HepG2 (cell line): ENCODE results near the gene TPD52L2. TPM values are rescaled to one million over a fixed set of nuclear protein-coding genes. Genes with fewer than 3 reads are reported as not detected.

Experiments
- ETV5 ChIP-seq: IDR thresholded peaks from 2 replicates; pipeline ENCODE4 v1.6.1; 2018; ENCODE audit warnings: missing biosample characterization, missing genetic modification reagents, inconsistent platforms, borderline replicate concordance
- FOXM1 ChIP-seq: sonication (generic); formaldehyde crosslinking; IDR thresholded peaks from 2 replicates; pipeline ENCODE4 v1.5.0; 2020; ENCODE audit warnings: missing genetic modification reagents
- PCBP1 ChIP-seq: fragments of 200-400 bp; formaldehyde crosslinking; IDR thresholded peaks from 2 replicates; pipeline ENCODE4 v1.6.1; 2017; ENCODE audit warnings: mild to moderate bottlenecking, low read depth, low read length, borderline replicate concordance
- RAD51 ChIP-seq: fragments of 450-650 bp; IDR thresholded peaks from 2 replicates; pipeline ENCODE4 v1.6.1; 2016; ENCODE audit warnings: borderline replicate concordance
- RCOR2 ChIP-seq: IDR thresholded peaks from 2 replicates; pipeline ENCODE4 v1.6.1; 2016; ENCODE audit warnings: missing biosample characterization, missing genetic modification reagents
- RXRA ChIP-seq: sonication (generic); formaldehyde crosslinking; IDR thresholded peaks from 2 replicates; pipeline ENCODE4 v1.5.1; 2020; ENCODE audit warnings: missing genetic modification reagents
- SIX4 ChIP-seq: sonication (generic); formaldehyde crosslinking; IDR thresholded peaks from 2 replicates; pipeline ENCODE4 v1.4.0; 2020; ENCODE audit warnings: missing genetic modification reagents
- STAT5B ChIP-seq: sonication (generic); formaldehyde crosslinking; IDR thresholded peaks from 2 replicates; pipeline ENCODE4 v1.4.0; 2020; ENCODE audit warnings: missing genetic modification reagents
- SYNCRIP ChIP-seq: fragments of 200-400 bp; formaldehyde crosslinking; IDR thresholded peaks from 2 replicates; pipeline ENCODE4 v1.6.1; 2018; ENCODE audit warnings: mild to moderate bottlenecking, low read depth, low read length; ENCODE audit not compliant: insufficient read depth
- ZBTB38 ChIP-seq: sonication (generic); formaldehyde crosslinking; IDR thresholded peaks from 2 replicates; pipeline ENCODE4 v1.5.1; 2020; ENCODE audit warnings: mild to moderate bottlenecking, missing genetic modification reagents
- ZFX ChIP-seq: sonication (generic); formaldehyde crosslinking; IDR thresholded peaks from 2 replicates; pipeline ENCODE4 v1.4.0; 2020; ENCODE audit warnings: mild to moderate bottlenecking, low read depth, missing genetic modification reagents, moderate library complexity
- ZNF432 ChIP-seq: sonication (generic); formaldehyde crosslinking; IDR thresholded peaks from 2 replicates; pipeline ENCODE4 v1.5.0; 2020; ENCODE audit warnings: missing genetic modification reagents, mild to moderate bottlenecking, borderline replicate concordance
- ZNF570 ChIP-seq: sonication (generic); formaldehyde crosslinking; IDR thresholded peaks from 2 replicates; pipeline ENCODE4 v1.4.0; 2020; ENCODE audit warnings: mild to moderate bottlenecking, missing genetic modification reagents, borderline replicate concordance
- ZNF772 ChIP-seq: sonication (generic); formaldehyde crosslinking; IDR thresholded peaks from 2 replicates; pipeline ENCODE4 v1.5.0; 2020; ENCODE audit warnings: mild to moderate bottlenecking, missing genetic modification reagents
- ZNF782 ChIP-seq: sonication (generic); formaldehyde crosslinking; IDR thresholded peaks from 2 replicates; pipeline ENCODE4 v1.4.0; 2020; ENCODE audit warnings: missing genetic modification reagents, mild to moderate bottlenecking, borderline replicate concordance
- polyA plus RNA-seq, 8 experiments: library from polyadenylated mRNA; depleted of rRNA in 3 of 8; stranded (reverse) in 7 of 8; unstranded in 1 of 8; fragments of >200 nt; fragmentation: Illumina TruSeq in 4 of 8; extraction: Trizol in 4 of 8; gene quantifications; 2 replicates each; pipeline versions ENCODE4 v1.2.1 to v1.2.3, GENCODE V29; 2011 to 2016; ENCODE audit warnings: low read depth in 4 of 8, missing spikeins in 1 of 8, mixed read lengths in 1 of 8; ENCODE audit not compliant: insufficient read depth in 1 of 8
- total RNA-seq, 5 experiments: library from RNA; depleted of rRNA; stranded (reverse); fragments of >200 nt; fragmentation: Illumina TruSeq; extraction: Trizol; gene quantifications; 2 replicates each; pipeline ENCODE4 v1.2.3, GENCODE V29; 2016; ENCODE audit warnings: low read depth in 1 of 5
- TF ChIP-seq, protein P1 (sequence below): sonication (generic); formaldehyde crosslinking; IDR thresholded peaks from 2 replicates; pipeline ENCODE4 v1.5.0; 2020; ENCODE audit warnings: mild to moderate bottlenecking, missing genetic modification reagents, borderline replicate concordance
- TF ChIP-seq, protein P2 (sequence below): sonication (generic); IDR thresholded peaks from 2 replicates; pipeline ENCODE4 v1.6.1; 2016; ENCODE audit warnings: low read depth, borderline replicate concordance
- TF ChIP-seq, protein P3 (sequence below): sonication (generic); formaldehyde crosslinking; conservative IDR thresholded peaks from 2 replicates; pipeline ENCODE4 v1.8.0; 2022; ENCODE audit warnings: missing genetic modification reagents
- TF ChIP-seq, protein P4 (sequence below): sonication (generic); formaldehyde crosslinking; IDR thresholded peaks from 2 replicates; pipeline ENCODE4 v1.8.0; 2022; ENCODE audit warnings: missing genetic modification reagents, low read depth, mild to moderate bottlenecking, borderline replicate concordance

TPD52L2 gene
- total and polyA plus RNA-seq, 2 of the 13 experiments (the other 11 are each of a cell fraction or from before 2014, with no cell fraction given), result 156 to 184 TPM

DNA sequence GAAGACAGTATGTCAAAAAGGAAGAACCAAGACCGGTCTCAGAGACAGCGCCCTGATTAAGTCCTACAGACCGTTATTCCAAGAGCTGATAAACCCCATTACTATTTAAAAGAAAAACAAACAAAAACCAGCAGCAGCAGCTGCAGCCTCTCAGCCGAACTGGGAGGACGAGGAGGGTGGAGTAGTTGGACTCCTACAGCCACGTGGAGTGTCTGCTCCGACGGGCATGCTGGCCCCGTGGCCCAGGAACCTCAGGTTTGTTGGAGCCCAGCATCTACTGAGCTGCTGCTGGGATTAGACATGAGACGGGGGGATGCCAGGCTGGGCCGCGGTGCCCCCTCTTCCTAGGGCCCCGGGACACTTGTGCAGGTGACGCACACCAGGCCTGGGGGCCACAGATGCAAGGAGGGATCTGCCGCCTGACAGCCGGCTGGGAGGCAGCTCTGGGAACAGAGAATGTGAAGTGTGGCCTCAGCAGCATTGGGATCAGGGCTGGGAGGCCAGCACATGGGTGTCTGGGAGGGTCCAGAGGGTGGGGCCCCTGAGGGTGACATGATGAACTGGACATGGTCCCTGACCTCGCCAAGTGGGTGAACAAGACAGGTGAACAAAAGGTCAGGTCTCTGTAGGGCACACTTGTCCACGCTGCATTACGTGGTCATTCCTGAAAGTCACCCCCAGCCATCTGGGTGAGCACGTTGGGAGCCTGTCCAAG is 31.1 kb upstream of the TPD52L2 start (continued):
- TF ChIP-seq ETV5 (CRISPR knock-in tag), result no peak
- TF ChIP-seq, protein P1, sequence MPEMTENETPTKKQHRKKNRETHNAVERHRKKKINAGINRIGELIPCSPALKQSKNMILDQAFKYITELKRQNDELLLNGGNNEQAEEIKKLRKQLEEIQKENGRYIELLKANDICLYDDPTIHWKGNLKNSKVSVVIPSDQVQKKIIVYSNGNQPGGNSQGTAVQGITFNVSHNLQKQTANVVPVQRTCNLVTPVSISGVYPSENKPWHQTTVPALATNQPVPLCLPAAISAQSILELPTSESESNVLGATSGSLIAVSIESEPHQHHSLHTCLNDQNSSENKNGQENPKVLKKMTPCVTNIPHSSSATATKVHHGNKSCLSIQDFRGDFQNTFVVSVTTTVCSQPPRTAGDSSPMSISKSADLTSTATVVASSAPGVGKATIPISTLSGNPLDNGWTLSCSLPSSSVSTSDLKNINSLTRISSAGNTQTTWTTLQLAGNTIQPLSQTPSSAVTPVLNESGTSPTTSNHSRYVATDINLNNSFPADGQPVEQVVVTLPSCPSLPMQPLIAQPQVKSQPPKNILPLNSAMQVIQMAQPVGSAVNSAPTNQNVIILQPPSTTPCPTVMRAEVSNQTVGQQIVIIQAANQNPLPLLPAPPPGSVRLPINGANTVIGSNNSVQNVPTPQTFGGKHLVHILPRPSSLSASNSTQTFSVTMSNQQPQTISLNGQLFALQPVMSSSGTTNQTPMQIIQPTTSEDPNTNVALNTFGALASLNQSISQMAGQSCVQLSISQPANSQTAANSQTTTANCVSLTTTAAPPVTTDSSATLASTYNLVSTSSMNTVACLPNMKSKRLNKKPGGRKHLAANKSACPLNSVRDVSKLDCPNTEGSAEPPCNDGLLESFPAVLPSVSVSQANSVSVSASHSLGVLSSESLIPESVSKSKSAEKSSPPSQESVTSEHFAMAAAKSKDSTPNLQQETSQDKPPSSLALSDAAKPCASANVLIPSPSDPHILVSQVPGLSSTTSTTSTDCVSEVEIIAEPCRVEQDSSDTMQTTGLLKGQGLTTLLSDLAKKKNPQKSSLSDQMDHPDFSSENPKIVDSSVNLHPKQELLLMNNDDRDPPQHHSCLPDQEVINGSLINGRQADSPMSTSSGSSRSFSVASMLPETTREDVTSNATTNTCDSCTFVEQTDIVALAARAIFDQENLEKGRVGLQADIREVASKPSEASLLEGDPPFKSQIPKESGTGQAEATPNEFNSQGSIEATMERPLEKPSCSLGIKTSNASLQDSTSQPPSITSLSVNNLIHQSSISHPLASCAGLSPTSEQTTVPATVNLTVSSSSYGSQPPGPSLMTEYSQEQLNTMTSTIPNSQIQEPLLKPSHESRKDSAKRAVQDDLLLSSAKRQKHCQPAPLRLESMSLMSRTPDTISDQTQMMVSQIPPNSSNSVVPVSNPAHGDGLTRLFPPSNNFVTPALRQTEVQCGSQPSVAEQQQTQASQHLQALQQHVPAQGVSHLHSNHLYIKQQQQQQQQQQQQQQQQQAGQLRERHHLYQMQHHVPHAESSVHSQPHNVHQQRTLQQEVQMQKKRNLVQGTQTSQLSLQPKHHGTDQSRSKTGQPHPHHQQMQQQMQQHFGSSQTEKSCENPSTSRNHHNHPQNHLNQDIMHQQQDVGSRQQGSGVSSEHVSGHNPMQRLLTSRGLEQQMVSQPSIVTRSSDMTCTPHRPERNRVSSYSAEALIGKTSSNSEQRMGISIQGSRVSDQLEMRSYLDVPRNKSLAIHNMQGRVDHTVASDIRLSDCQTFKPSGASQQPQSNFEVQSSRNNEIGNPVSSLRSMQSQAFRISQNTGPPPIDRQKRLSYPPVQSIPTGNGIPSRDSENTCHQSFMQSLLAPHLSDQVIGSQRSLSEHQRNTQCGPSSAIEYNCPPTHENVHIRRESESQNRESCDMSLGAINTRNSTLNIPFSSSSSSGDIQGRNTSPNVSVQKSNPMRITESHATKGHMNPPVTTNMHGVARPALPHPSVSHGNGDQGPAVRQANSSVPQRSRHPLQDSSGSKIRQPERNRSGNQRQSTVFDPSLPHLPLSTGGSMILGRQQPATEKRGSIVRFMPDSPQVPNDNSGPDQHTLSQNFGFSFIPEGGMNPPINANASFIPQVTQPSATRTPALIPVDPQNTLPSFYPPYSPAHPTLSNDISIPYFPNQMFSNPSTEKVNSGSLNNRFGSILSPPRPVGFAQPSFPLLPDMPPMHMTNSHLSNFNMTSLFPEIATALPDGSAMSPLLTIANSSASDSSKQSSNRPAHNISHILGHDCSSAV (CRISPR knock-in tag), result no peak
- TF ChIP-seq RXRA (CRISPR knock-in tag), result peak; percentile 30
- TF ChIP-seq PCBP1, result no peak
- TF ChIP-seq SYNCRIP, result no peak
- TF ChIP-seq ZNF570 (CRISPR knock-in tag), result no peak
- no peak for TF ChIP-seq SIX4 (CRISPR knock-in tag)
- no peak for TF ChIP-seq RCOR2 (CRISPR knock-in tag)
- TF ChIP-seq, protein P2, sequence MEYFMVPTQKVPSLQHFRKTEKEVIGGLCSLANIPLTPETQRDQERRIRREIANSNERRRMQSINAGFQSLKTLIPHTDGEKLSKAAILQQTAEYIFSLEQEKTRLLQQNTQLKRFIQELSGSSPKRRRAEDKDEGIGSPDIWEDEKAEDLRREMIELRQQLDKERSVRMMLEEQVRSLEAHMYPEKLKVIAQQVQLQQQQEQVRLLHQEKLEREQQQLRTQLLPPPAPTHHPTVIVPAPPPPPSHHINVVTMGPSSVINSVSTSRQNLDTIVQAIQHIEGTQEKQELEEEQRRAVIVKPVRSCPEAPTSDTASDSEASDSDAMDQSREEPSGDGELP, result no peak
- no peak for TF ChIP-seq ZNF432
- no peak for TF ChIP-seq ZBTB38 (CRISPR knock-in tag)
- TF ChIP-seq ZNF782, result 0 out of 2 replicates have a peak, but pooled peaks have one; percentile 73
- TF ChIP-seq ZNF772 (CRISPR knock-in tag), result no peak
- peak; percentile 48 for TF ChIP-seq ZFX (CRISPR knock-in tag)
- TF ChIP-seq RAD51, result no peak
- TF ChIP-seq, protein P3, sequence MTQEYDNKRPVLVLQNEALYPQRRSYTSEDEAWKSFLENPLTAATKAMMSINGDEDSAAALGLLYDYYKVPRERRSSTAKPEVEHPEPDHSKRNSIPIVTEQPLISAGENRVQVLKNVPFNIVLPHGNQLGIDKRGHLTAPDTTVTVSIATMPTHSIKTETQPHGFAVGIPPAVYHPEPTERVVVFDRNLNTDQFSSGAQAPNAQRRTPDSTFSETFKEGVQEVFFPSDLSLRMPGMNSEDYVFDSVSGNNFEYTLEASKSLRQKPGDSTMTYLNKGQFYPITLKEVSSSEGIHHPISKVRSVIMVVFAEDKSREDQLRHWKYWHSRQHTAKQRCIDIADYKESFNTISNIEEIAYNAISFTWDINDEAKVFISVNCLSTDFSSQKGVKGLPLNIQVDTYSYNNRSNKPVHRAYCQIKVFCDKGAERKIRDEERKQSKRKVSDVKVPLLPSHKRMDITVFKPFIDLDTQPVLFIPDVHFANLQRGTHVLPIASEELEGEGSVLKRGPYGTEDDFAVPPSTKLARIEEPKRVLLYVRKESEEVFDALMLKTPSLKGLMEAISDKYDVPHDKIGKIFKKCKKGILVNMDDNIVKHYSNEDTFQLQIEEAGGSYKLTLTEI, result no peak
- TF ChIP-seq STAT5B (CRISPR knock-in tag), result no peak
- TF ChIP-seq, protein P4, sequence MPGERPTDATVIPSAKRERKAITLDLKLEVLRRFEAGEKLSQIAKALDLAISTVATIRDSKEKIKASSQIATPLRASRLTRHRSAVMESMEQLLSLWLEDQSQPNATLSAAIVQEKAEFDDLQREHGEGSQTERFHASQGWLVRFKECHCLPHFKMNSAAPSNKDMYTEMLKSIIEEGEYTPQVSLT, result no peak
- no peak for TF ChIP-seq FOXM1 (CRISPR knock-in tag)
